Smooth muscle cell of the brain vasculature (primary cell): ENCODE measurements around the gene PRPF19.
A peak's percentile ranks its signal among the peaks of the same experiment; 100 is the strongest.
"Not testable (repeated sequence)": the region's sequence is repeated elsewhere in the genome, so short reads cannot be mapped to it uniquely, and the experiment has no call there.

ENCODE experiments used
- DNase-seq: peaks from one replicate; pipeline ENCODE4 v3.0.0-alpha.2; 2012; ENCODE audit warnings: low read depth, low spot score

PRPF19 gene

DNA sequence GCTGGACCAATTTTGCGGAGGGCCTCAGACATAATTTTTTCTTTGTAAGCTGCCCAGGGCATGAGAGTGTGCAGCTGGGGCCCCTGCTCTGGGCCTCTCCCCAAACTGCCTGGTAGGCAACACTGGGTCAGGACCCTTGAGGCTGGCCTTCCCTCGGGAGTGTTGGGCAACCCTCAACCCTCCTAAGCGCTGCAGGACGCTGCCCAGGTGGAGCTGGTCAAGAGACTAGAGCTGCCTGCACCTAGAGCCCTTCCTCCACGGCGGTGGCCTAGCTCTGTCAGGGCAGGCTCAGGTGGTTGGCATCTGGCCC, 17.4 kb upstream of the PRPF19 start:
- no peak for DNase-seq

DNA sequence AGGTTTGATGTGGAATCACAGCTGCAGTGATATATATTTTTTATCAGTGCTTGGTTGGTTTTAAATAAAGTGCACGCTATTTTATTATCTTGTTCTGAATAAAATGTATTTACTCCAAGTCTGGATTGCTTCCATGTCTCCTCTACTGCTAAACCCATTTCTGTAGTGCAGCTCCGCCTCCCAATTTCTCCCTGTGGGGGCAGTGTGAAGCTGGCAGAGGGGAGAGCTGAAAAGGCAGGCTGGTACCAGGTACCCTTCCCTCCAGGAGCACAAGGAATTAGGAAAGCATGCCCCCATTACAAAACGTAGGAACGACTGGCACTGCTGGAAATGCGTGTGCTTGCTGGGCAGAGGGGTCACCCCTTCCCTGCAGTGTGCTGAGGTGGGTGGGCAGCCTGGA, 16.9 kb upstream of the PRPF19 start:
- DNase-seq = no peak

DNA sequence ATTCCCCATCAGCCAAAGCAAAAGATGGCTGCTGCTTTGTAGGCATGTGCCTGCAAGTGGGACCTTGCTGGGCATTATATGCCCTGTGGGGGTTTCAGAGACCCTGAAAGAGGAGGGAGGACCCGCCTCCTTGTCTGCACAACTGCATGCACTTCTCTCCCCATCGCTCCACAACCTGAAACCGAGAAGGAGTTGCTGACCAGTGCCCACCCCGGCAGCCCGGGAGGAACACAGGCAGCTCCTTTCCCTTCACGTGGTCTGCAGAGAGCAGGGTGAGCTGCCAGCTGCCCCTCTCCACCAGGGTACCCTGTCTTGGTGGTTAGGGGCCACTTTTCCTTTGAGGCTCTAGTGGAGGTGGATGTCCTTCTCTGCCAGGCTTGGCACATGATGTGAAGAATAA, 16.5 kb upstream of the PRPF19 start:
- DNase-seq = no peak

DNA sequence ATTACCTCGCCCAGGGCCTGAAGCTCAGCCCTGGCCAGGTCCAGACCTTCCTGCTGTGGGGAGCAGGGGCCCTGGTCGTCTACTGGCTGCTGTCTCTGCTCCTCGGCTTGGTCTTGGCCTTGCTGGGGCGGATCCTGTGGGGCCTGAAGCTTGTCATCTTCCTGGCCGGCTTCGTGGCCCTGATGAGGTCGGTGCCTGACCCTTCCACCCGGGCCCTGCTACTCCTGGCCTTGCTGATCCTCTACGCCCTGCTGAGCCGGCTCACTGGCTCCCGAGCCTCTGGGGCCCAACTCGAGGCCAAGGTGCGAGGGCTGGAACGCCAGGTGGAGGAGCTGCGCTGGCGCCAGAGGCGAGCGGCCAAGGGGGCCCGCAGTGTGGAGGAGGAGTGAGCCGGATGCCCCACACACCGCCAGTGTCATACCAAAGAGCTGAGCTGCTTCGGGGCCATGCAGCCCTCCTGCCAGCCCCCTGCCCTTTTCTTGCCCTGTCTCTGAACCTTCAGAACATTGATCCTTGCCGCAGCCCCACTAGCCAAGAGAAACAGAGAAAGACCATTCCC, 15.5 kb upstream of the PRPF19 start:
- DNase-seq = no peak

DNA sequence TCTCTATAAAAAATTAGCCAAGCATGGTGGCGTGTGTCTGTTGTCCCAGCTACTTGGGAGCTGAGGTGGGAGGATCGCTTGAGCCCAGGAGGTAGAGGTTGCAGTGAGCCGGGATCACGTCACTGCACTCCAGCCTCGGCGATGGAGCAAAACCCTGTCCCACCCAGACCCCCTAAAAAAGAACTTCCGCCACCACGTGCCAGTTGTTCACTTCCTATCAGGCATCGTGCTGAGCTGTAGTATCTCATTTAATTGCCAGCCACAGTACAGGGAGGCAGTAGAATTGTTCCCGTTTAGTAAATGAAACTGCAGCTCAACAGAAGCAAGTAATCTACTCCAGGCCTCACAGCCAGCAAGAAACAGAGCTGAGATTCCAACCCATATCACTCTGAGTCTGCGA, 14.9 kb upstream of the PRPF19 start:
- no peak for DNase-seq

DNA sequence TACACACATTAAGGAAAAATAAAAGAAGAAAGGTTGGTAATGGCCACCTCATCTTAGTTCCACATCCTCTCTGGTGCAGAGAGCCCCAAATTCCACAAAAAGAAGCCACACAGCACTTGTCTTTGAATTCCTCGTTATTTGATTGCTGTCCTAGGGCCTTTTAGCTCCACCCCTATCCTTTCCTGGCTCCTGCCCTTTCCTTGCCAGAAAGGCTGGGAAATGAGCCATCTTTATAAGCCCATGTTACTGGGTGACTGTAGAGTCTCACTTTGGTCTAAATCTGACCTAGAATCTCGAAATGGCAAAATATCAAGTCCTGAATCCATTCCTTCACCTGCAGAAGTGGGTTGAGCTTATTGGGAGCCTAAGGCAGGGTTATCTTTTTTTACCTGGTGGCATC, 13.6 kb upstream of the PRPF19 start:
- no peak for DNase-seq

DNA sequence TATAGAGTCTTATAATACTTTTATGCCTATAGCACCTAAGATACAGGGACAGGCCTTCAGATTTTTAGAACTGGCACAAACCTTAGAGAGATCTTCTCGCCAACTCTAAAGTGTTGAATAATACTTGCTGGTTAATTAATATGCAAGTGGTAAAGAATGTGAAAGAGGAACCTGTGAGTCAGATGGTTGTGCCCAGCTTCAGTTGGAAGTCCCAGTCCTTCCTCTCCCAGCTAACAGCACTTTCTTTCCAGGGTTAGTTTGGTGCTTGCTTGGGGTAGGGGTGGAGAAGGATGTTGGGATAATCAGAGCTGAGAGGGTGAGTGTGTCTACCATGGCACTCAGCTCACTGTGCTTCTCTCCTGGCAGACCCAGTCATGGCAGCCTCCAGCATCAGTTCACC, 12.9 kb upstream of the PRPF19 start:
- no peak for DNase-seq

DNA sequence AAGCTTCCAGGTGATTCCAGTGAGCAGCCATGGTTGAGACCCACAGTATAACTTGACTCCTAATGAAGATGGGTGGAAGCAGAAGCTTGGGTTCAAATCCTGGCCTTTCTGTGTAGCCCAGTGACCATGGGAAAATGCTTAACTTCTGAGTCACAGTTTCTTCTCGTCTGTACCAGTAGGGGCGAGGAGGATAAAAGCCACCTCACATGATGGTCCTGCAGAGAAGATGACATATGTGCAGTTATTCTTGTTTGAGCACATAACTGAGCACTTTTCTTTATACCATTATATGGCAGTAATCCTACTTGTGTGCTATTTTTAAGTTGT, 12.5 kb upstream of the PRPF19 start:
- no peak for DNase-seq

DNA sequence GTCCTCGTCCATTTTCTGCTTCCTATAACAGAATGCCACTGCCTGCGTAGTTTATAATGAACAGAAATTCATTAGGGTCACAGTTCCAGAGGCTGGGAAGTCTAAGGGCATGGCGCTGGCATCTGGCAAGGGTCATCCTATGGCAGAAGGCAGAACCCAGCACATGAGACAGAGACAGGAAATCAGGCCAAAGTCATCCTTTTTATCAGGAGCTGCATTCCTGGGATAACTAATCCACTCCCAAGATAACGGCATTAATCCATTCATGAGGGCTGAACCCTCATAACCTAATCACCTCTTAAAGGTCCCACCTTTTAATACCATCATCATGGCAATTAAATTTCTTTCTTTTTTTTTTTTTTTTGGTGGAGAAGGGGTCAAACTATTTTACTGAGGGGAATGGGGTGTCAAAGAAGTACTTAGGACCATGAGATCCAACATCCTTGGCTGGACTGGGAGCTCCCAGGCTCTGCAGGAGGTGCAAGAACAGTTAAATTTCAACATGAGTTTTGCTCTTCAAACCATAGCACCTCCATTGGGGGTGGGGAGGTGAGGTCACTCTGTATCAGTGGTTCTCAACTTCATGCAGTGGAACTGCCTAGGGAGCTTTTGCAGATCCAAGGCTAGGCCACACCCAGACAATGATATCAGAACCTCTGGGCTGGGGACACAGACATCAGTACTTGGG, 12.0 kb upstream of the PRPF19 start:
- no peak for DNase-seq

DNA sequence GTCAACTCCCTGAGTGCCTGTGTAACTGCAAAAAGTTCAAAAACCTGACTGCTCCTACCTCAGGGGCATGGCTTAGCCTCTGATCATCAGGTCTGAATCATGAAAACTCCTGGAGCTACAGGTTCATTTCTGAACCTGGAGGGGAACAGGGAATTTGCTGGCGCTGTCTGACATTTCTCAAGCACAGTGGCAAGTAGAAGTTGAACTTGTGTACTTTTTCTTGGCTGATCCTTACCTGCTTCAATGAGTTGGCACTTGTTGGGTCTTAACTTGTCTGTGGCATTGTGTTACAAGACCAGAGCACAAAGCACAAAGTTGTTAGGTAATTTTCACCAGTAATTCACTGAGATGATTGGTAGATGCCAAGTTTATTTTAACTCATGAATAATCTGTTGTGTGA, 10.9 kb upstream of the PRPF19 start:
- no peak for DNase-seq

DNA sequence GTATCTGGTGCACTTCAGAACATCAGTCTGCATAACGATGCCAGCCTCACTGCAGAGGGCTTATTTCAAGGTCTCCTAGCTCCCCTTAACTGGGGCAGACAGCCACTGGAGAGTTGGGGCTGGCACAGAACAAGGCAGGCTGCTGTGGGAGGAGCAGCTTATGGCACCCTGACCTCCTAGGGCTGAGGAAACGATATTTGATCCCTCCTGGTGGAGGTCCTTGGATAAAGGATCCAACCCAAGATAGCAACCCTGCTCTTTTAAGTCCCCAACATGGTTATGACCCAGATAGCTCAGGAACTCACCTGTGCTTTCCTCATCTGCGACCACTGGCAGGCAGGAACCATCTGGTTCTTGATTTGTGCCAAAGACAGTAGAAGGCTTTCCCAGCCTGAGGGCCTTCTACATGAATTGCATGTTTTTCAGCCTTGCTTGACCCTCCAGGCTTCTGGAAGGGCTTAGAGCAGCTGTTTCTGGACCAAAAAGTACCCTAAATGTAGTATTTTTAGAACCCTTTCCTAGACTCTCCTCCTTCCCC, 10.4 kb upstream of the PRPF19 start:
- DNase-seq = no peak

DNA sequence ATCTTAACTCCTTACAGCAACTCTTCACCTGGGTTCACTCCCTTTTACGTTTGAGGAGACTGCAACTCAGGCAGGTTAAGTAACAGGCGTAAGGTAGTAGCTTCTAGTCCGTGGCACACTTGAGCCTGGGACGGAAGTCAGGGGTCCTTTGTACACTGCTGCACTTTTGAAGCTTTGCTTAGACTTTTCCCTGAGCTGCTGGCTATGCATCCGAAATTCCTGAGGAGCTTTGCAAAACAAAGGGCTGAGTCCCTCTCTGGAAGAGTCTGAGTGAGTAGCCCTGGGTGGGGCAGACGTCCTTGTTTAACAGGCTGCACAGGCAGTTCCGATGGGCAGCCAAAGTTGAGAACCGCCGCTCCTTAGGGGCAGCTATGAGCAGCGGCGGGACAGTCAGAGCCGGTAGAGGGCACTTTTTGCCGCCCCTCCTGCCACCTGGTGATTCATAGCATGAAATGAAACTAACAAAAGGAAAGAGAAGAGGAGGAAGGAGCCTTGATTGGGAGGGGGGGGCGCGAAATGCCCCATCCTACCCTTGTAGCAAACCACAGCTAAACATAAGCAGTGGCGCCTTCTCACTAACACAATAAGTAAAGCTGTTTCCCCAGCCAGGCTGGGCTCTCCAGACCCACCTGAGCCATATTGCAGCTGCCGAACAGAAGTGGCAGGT, 9.0 kb upstream of the PRPF19 start:
- DNase-seq = no peak

DNA sequence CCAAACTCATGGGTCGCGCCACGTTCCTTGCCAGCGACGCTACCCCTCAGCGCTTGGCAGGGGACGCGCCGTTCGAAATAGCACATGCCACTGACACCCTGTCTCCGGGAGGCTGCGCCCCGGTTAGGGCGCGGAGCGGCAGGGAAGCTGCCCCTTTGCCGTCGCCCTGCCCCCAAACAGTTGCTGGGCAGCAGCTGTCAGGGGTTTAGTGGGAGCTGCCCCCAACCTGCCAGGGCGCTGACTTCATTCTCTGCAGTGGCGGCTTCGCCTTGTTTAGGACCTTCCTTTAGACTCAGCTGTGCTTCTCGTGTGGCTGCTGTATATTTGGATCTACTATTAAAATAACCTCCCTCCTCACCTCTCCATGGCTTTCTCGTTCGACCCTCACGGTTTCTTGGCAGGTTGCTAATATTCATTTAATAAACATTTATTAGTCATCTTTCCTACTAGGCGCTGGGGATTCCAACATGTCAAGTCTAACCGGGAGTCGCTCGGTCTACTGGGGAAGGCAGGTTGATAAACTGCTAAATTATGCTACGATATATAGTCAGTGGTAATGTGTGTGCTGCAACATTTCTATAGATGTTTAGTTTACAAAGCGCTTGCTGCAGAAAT, 8.4 kb upstream of the PRPF19 start:
- no peak for DNase-seq

DNA sequence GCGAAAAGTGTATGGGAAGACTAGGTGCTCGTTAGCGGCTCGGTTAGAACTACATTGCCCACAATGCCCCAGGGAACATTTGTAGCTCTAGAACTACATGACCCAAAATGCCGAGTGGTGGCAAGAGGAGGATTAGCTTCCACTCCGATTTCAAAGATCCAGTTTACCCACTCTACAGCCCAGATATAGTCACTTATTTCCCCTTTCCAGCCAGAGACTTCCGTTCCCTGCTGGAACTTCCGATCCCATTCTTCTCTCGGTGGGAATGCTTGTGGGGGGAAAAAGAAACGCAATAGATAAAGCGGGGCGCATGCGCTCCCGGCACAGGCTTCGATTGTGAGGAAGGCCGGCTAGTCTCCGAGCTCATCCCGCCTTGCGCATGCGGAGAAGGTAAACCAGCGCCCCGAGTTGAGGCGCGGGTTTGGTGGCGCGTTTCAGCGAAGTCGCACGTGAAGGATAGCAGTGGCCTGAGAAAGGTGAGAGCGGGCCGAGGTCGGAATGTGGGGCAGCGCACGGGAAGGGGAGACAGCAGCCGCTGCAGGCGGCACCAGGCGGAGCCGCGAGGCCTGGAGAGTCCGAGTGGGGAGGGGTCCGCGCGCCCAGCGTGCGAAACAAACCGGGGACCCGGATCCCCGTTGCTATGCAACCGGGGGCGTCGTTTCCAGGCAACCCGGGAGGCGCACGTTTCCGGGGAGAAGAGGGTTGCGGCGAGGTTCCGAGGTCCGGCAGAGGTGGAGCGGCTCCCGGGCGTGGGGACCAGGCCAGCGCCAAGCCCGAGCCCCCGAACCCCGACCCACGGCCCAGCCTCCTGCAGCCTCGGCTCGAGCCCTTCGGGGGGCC, 7.6 kb upstream of the PRPF19 start, which contains the start of gene TMEM109:
TMEM109 (plus strand) TSS at position 366 of the 840 bp plus-strand sequence. CDS start 5,536 bp downstream, outside the sequence.
- DNase-seq = peak; percentile 73

DNA sequence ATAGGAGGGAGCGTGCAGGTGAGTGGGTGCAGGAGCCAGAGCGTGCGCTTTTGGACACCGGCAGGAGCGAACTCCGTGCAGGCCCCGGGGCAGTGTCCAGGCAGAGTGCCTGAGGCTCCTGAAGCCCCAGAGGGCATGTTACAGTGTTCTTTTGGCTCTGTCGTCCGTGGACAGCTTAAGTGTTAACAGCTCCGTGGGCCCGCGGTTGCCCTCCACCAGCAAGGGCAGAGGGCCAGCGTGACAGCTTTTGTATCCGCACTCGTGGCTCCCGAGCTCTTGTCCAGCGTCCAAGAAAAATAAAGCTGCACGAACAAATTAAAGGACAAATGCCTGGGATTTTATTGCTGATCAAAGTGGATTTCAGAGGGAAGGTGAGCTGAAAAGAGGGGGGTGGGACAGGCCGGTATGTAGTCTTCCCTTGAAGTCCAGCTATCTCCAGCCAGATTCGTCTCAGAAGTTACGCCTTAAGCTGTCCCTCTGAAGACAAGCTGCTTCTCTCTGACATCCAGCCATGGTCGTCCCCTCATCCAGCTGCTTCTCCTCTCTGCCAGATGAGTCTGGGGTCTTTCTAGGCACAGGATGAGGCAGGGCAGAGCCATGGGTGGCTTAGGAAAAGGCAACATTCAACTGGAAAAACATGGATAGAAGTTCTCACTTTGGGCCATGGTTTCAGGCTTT, 6.6 kb upstream of the PRPF19 start:
- no peak for DNase-seq

DNA sequence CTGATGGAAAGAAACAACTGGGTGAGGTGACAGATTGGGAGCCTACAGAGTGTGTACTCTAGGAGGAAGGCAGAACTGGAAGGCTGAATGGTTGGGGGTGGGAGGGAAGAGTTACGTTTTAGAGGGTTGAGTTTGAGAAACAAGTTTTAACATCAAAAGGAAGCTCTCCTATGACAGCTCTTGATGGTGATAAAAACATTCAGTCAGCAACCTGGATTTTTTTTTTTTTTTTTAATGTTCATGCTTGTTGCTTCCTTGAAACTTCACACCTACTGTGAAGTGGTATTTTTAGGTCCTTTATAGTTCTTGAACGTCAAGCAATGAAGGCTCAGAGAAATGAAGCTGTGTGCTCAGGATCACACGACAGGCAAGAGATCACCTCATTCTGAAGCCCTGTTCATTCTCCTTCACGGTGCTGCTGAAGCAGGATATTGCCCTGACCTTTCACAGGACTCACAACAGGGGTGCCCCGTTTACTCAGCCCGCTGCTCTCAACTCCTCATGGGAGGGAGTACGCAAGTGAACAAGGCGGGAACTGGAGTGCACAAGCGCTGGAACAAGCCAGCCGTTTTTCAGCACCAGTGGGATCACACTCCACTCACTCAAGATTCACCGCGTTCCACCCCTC, 6.0 kb upstream of the PRPF19 start:
- peak; percentile 86 for DNase-seq

DNA sequence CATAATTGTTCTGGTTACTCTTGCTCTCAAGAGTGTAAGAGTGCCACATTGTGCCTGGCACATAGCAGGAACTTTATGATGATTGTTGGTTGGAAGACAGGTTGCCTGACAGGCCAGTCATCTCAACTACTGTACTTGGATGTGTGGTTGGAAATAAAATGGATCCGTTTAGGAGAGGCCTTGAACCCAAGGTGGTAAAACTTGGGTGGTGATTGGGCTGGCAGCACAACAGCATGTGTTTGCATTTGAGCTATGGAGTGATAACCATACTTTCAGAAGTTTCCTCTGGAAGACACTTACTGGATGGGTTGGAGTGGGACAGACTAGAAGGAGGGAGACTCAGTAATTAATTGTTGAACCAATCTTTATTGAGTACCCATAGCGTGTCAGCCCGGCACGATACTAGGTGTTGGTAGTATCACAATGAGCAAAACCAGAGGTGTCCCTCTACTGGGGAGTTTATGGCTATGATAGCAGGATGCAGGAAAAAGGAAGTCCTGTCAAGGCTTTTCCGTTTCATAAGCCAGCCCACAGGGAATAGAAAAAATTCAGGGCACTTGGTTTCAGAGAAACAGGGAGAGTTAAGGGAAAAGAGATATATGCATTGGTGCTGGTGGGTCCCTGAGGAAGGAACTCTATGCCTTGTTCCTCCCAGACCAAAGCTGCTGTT, 4.5 kb upstream of the PRPF19 start:
- no peak for DNase-seq

DNA sequence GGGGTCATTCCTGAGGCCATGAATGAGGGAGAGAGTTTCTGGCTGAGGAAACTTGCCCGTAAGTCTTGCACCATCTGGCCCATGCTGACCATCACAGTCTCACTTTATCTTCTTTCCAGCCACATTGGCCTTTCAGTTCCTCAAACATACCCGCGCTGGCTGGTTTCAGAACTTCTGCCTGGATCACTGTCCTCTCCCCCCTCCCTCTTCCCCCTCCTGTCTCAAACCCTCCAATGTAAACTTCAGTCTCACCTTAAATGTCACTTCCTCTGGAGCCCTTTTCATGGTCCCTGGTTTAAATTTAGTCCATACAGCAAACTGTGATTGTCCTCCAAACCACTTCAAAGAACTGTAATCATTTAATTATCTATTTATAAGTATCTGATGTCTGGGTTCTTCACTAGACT, 3.9 kb upstream of the PRPF19 start:
- DNase-seq = no peak

DNA sequence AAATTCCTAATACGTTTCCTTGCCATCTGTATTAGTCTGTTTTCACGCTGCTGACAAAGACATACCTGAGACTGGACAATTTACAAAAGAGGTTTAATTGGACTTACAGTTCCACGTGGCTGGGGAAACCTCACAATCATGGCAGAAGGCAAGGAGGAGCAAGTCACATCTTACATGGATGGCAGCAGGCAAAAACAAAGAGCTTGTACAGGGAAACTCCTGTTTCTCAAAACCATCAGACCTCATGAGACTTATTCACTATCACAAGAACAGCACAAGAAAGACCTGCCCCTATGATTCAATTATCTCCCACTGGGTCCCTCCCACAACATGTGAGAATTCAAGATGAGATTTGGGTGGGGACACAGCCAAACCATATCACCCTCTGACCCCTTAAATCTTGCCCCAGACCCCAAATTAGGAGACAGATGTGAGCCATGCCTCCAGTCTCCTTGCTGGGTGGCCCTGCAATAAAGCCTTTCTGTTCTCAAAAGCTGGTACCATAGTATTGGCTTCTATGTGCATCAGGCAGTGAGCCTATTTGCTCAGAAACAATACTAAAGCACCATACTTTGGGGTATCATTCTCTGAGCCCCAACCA, 3.4 kb upstream of the PRPF19 start:
- DNase-seq = not testable (repeated sequence)

DNA sequence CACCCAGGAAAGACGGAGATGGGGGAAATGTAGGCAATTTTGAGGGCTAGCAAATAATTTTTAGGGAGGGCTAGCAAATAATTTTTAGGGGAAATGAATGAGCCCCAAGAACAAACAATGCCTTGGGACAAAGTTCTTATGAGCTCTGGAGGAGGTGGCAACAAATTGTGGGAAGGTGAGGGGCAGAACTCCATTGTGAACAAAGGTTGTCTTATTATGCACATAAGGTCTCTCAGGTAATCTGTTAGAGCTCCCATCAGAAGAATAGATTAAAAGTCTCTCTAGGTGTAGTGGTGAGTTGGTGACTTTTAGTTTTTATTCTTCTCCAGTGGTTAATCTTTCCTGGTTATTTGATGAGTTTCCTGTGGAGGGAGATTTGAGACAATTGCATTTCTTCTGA, 2.4 kb upstream of the PRPF19 start:
- DNase-seq = no peak
